ENCODE results near the gene CDKL4. TPM values are rescaled to one million over a fixed set of nuclear protein-coding genes. Genes with fewer than 3 reads are reported as not detected.

The CDKL4 gene
- total RNA-seq, 1 experiment from 2014 or later: not detected

DNA sequence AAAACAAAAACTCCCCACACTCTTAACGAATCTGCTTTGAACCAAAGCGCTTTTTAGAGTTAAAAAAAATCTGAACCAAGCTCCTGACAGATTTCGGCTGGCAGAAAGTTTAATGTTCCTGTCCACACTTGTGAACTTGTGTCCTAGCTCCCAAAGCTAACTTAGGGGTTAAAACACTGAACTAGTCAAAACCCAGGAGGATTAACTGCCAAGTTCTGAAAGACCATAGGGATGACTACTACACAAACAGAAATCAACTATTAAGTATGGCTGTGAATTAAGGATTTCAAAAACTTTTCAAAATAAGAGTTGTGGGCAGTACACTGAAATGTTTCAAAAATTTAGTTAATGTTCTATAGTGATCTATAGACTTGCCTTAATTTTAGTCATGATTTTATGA is 26.2 kb upstream of the CDKL4 start:
- CTCF ChIA-PET: no interaction called here
- POLR2A ChIA-PET (ENCODE audit: unreplicated experiment): no interaction called here
- intact Hi-C loops (cut with micrococcal nuclease; ENCODE audit: unreplicated experiment): no loop called here

DNA sequence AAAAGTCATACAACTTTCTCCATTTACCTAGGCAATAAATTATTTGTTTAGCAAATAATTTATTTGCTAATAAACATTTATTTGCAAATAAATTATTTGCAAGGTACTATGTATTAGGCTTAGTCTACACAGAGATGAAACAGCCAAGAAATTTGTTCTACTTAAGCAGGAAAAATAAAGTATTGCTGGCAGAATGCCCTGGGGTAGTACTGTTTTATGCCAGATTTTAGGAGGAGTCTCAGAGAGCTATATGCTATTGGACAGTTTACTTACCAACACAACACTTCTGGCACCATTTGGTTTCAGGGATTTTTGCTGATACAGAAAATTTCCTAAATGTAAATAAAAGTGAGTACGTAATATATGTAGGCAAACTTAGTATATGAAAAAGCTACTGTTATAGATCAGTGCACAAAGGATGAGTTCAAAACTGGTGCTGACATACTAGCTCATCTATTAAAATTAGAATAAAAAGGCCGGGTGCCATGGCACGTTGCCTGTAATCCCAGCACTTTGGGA is 23.2 kb upstream of the CDKL4 start:
- intact Hi-C loops (cut with micrococcal nuclease; ENCODE audit: unreplicated experiment): no loop called here
- Histone ChIP-seq H3F3A (ENCODE audit: insufficient read depth, low read depth) (no peaks in the 10 kb centered on the region), H3K36me3 (ENCODE audit: low read depth) (no peaks in the 10 kb centered on the region; the same call in 1 of the 2 replicates), H4K20me1 (ENCODE audit: insufficient read depth) (peaks cover 5% of the 10 kb centered on the region; the same call in 1 of the 2 replicates), H3K4me3 (no peak overlapping the region), H3K4me1 (replicated peaks; ENCODE audit: insufficient read depth) (no peaks in the 10 kb centered on the region), H3K9me3 (ENCODE audit: insufficient read depth, low read depth) (no peaks in the 10 kb centered on the region), H3K27ac (no peak overlapping the region), H3K4me2 (no peak overlapping the region), H3K27me3 (ENCODE audit: insufficient read depth, low read depth) (no peaks in the 10 kb centered on the region), H3K9me2 (ENCODE audit: insufficient read depth) (no peaks in the 10 kb centered on the region), H2AFZ (no peak overlapping the region), H3K79me2 (ENCODE audit: low read depth) (no peaks in the 10 kb centered on the region)
- no peak for TF ChIP-seq EZH2 (IDR thresholded peaks at IDR 0.05; ENCODE audit: low read depth)
- TF ChIP-seq CTCF (conservative IDR thresholded peaks at IDR 0.05): no peak
- ChIA-PET CTCF (no interaction called here), POLR2A (ENCODE audit: unreplicated experiment) (interaction anchor here (0.6 kb wide), 1 partner anchor 14 kb away, joined by 14 read pairs; no protein-coding TSS in a partner anchor)
- no peak for DNase-seq
- BruUV-seq (replicated peaks): no TSS peak

More for the DNA sequence above, 26.2 kb upstream of the CDKL4 start:
- Histone ChIP-seq H2AFZ (no peak overlapping the region), H3K4me2 (no peak overlapping the region), H3K36me3 (ENCODE audit: low read depth) (no peaks in the 10 kb centered on the region; the same call in 1 of the 2 replicates), H3K9me3 (ENCODE audit: insufficient read depth, low read depth) (no peaks in the 10 kb centered on the region), H3K9me2 (ENCODE audit: insufficient read depth) (no peaks in the 10 kb centered on the region), H3F3A (ENCODE audit: insufficient read depth, low read depth) (no peaks in the 10 kb centered on the region; the same call in 1 of the 2 replicates), H3K4me1 (replicated peaks; ENCODE audit: insufficient read depth) (no peaks in the 10 kb centered on the region), H3K4me3 (no peak overlapping the region), H4K20me1 (ENCODE audit: insufficient read depth) (peaks cover 5% of the 10 kb centered on the region; the same call in 1 of the 2 replicates), H3K27me3 (ENCODE audit: insufficient read depth, low read depth) (no peaks in the 10 kb centered on the region), H3K27ac (no peak overlapping the region), H3K79me2 (ENCODE audit: low read depth) (no peaks in the 10 kb centered on the region)
- TF ChIP-seq EZH2 (IDR thresholded peaks at IDR 0.05; ENCODE audit: low read depth): no peak
- TF ChIP-seq CTCF (conservative IDR thresholded peaks at IDR 0.05): no peak
- no TSS peak for BruUV-seq (replicated peaks)
- DNase-seq: no peak

DNA sequence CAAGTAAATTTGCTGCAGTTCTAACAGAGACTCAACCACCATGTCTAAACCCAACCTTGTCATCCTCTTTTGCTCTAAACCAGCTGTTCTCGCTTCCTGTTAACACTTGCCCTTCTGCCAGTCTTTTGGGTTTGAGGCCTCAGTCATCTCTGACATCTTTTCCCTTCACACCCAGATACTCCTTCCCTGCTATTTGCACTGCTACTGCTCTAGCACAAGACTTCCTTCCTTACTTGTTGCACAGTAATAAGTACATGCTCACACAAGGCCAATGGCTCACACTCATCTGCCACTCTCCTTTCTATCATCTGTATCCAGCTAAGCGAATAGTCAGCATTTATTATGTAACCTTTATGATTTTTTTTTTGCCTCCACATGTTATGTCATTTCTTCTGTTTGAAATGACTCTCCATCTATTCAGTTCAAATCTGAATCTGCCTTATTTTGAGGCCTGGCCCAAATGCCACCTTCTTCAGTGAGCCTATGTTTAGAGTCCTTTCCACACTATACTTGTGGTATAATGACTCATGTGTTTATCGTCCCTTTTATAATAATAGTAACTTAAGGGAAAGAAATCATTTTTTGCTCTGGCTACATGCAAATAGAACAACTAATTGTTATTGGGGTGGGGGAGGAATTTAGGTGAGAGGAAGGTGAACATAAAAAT is 22.5 kb upstream of the CDKL4 start:
- no peaks in the 10 kb centered on the region for H3K79me2 ChIP-seq (ENCODE audit: low read depth)
- no peaks in the 10 kb centered on the region for H3F3A ChIP-seq (ENCODE audit: insufficient read depth, low read depth)
- peaks cover 5% of the 10 kb centered on the region; the same call in 1 of the 2 replicates for H4K20me1 ChIP-seq (ENCODE audit: insufficient read depth)
- no TSS peak for BruUV-seq (replicated peaks)
- no peak for TF ChIP-seq EZH2 (IDR thresholded peaks at IDR 0.05; ENCODE audit: low read depth)
- no peak for TF ChIP-seq CTCF (conservative IDR thresholded peaks at IDR 0.05)
- intact Hi-C loops (cut with micrococcal nuclease; ENCODE audit: unreplicated experiment): no loop called here
- H3K4me3 ChIP-seq: no peak overlapping the region
- H3K9me2 ChIP-seq (ENCODE audit: insufficient read depth): no peaks in the 10 kb centered on the region
- H3K9me3 ChIP-seq (ENCODE audit: insufficient read depth, low read depth): no peaks in the 10 kb centered on the region
- no peaks in the 10 kb centered on the region for H3K4me1 ChIP-seq (replicated peaks; ENCODE audit: insufficient read depth)
- H3K36me3 ChIP-seq (ENCODE audit: low read depth): 0 out of 2 replicates have a peak, but pooled peaks cover 2% of the 10 kb centered on the region
- H2AFZ ChIP-seq: no peak overlapping the region
- ChIA-PET POLR2A (ENCODE audit: unreplicated experiment) (no interaction called here), CTCF (no interaction called here)
- no peaks in the 10 kb centered on the region for H3K27me3 ChIP-seq (ENCODE audit: insufficient read depth, low read depth)
- no peak overlapping the region for H3K27ac ChIP-seq
- DNase-seq: no peak
- no peak overlapping the region for H3K4me2 ChIP-seq
